PC-9 (cell line): Measurements from ENCODE around the gene TNIK. TPM values are rescaled to one million over a fixed set of nuclear protein-coding genes. Genes with fewer than 3 reads are reported as not detected.
"Not testable (repeated sequence)": the region's sequence is repeated elsewhere in the genome, so short reads cannot be mapped to it uniquely, and the experiment has no call there.

Source experiments
- BruUV-seq: library from RNA; stranded (reverse); fragments of 400-500 nt; replicated peaks from 2 replicates; lab custom pipeline; 2021; lab: Mats Ljungman, UMichigan
- CTCF ChIA-PET: fragments of 300-600 bp; sonication (Branson Sonifier 250); formaldehyde crosslinking; loops from one replicate; lab custom pipeline; 2022; ENCODE audit warnings: antibody characterized with exemption; lab: Charles Lee
- POLR2A ChIA-PET: fragments of 300-600 bp; sonication (Branson Sonifier 250); formaldehyde crosslinking; loops from one replicate; lab custom pipeline; 2022; ENCODE audit warnings: antibody characterized with exemption; ENCODE audit not compliant: unreplicated experiment; lab: Charles Lee
- DNase-seq, 2 experiments: peaks; one replicate each; pipeline versions ENCODE4 v3.0.0 to v3.0.0-alpha.2; 2015 to 2022; ENCODE audit warnings: mixed read lengths in 1 of 2
- H2AFZ ChIP-seq: fragments of 200-600 bp; sonication (generic); 2 replicates; pipeline ENCODE4 v1.8.1; 2017; ENCODE audit warnings: antibody characterized with exemption
- H3F3A ChIP-seq: fragments of 200-600 bp; sonication (generic); 2 replicates; pipeline ENCODE4 v1.8.1; 2017; ENCODE audit warnings: antibody characterized with exemption, mild to moderate bottlenecking, low read depth; ENCODE audit not compliant: insufficient read depth
- H3K27ac ChIP-seq: fragments of 200-600 bp; sonication (generic); 2 replicates; pipeline ENCODE4 v1.6.1; 2016; ENCODE audit warnings: mixed run types
- H3K27me3 ChIP-seq: fragments of 200-600 bp; sonication (generic); 2 replicates; pipeline ENCODE4 v1.6.1; 2016; ENCODE audit warnings: low read depth, mixed run types; ENCODE audit not compliant: insufficient read depth
- H3K36me3 ChIP-seq: fragments of 200-600 bp; sonication (generic); 2 replicates; pipeline ENCODE4 v1.6.1; 2016; ENCODE audit warnings: low read depth, mixed run types
- H3K4me1 ChIP-seq: fragments of 200-600 bp; sonication (generic); replicated peaks from 2 replicates; pipeline ENCODE4 v1.6.1; 2016; ENCODE audit warnings: mixed run types; ENCODE audit not compliant: insufficient read depth
- H3K4me2 ChIP-seq: fragments of 200-600 bp; sonication (generic); 2 replicates; pipeline ENCODE4 v1.6.1; 2017; ENCODE audit warnings: mixed run types
- H3K4me3 ChIP-seq: fragments of 200-600 bp; sonication (generic); 2 replicates; pipeline ENCODE4 v1.6.1; 2016; ENCODE audit warnings: mixed run types
- H3K79me2 ChIP-seq: fragments of 200-600 bp; sonication (generic); 2 replicates; pipeline ENCODE4 v1.6.1; 2017; ENCODE audit warnings: low read depth, mixed run types
- H3K9me2 ChIP-seq: fragments of 200-600 bp; sonication (generic); 2 replicates; pipeline ENCODE4 v1.8.1; 2017; ENCODE audit warnings: mild to moderate bottlenecking; ENCODE audit not compliant: insufficient read depth
- H3K9me3 ChIP-seq: fragments of 200-600 bp; sonication (generic); 2 replicates; pipeline ENCODE4 v1.8.1; 2016; ENCODE audit warnings: low read depth; ENCODE audit not compliant: insufficient read depth
- H4K20me1 ChIP-seq: fragments of 200-600 bp; sonication (generic); 2 replicates; pipeline ENCODE4 v1.8.1; 2017; ENCODE audit not compliant: insufficient read depth
- CTCF ChIP-seq: fragments of 200-600 bp; sonication (generic); conservative IDR thresholded peaks from 2 replicates; pipeline ENCODE4 v1.6.1; 2017; ENCODE audit warnings: mixed run types, antibody characterized with exemption, mild to moderate bottlenecking, moderate library complexity
- EZH2 ChIP-seq: fragments of 200-600 bp; sonication (generic); IDR thresholded peaks from 2 replicates; pipeline ENCODE4 v1.8.0; 2017; ENCODE audit warnings: antibody characterized with exemption, low read depth
- intact Hi-C: fragments of 100-400 bp; cut with micrococcal nuclease; formaldehyde crosslinking; loops from one replicate; pipeline ENCODE4 v1.10.0; 2022; ENCODE audit not compliant: unreplicated experiment
- total RNA-seq: library from RNA; stranded (reverse); gene quantifications from 2 replicates; pipeline ENCODE4 v1.2.3, GENCODE V29; 2021

Gene TNIK
- total RNA-seq, 1 experiment from 2014 or later = 30.7 TPM

- Histone ChIP-seq H3K27ac (no peak overlapping the region), H3K4me3 (no peak overlapping the region), H3K9me3 (no peaks in the 10 kb centered on the region), H3K36me3 (peaks cover 9% of the 10 kb centered on the region; the same call in 1 of the 2 replicates), H3K9me2 (no peaks in the 10 kb centered on the region), H3K4me2 (no peak overlapping the region), H3K4me1 (peaks cover 34% of the 10 kb centered on the region), H3K79me2 (peaks cover 77% of the 10 kb centered on the region), H3K27me3 (no peaks in the 10 kb centered on the region), H4K20me1 (no peaks in the 10 kb centered on the region), H2AFZ (no peak overlapping the region), H3F3A (peaks cover 6% of the 10 kb centered on the region; the same call in 1 of the 2 replicates)
- no TSS peak for BruUV-seq
- POLR2A ChIA-PET = interaction anchor here (0.6 kb wide), 1 partner anchor 297 kb away, joined by 3 read pairs; no protein-coding TSS in a partner anchor
- TF ChIP-seq EZH2 = no peak
- no peak for TF ChIP-seq CTCF
- DNase-seq = no peak
- intact Hi-C loops = no loop called here
- CTCF ChIA-PET = no interaction called here
Measured at GRCh38 chr3:171452328-171452727, 7.9 kb downstream of the TNIK start.

DNA sequence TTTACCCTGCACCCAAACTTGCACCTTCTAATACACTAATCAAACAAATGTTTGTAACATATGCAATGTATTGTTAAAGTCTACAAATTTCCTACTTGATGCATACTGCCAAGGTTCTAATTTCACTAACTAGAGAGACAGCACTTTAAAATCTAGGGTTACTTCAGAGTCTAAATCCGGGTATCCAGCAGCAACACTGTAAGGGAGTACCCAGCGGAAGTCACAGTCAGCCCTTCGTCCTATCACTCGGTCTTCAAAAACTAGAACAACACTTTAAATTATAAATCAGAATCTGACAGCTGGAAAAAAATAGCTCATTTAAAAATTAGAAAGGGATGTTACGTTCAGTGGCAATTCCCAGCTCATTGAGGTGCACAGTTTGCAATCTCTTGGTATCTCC is 8.3 kb downstream of the TNIK start:
- peaks cover 77% of the 10 kb centered on the region for H3K79me2 ChIP-seq
- DNase-seq = no peak
- H3K36me3 ChIP-seq = peaks cover 9% of the 10 kb centered on the region; the same call in 1 of the 2 replicates
- intact Hi-C loops = no loop called here
- no peak overlapping the region for H3K4me2 ChIP-seq
- H3K4me1 ChIP-seq = peaks cover 34% of the 10 kb centered on the region
- TF ChIP-seq CTCF = no peak
- TF ChIP-seq EZH2 = no peak
- no peaks in the 10 kb centered on the region for H4K20me1 ChIP-seq
- ChIA-PET POLR2A (interaction anchor here (0.6 kb wide), 1 partner anchor 297 kb away, joined by 3 read pairs; no protein-coding TSS in a partner anchor), CTCF (interaction anchor here (0.6 kb wide), 1 partner anchor 1284 kb away, joined by 5 read pairs; no protein-coding TSS in a partner anchor)
- no peaks in the 10 kb centered on the region for H3K27me3 ChIP-seq
- no peak overlapping the region for H3K27ac ChIP-seq
- no peaks in the 10 kb centered on the region for H3K9me2 ChIP-seq
- no TSS peak for BruUV-seq
- peaks cover 7% of the 10 kb centered on the region; the same call in 1 of the 2 replicates for H3F3A ChIP-seq
- H2AFZ ChIP-seq = no peak overlapping the region
- H3K4me3 ChIP-seq = no peak overlapping the region
- no peaks in the 10 kb centered on the region for H3K9me3 ChIP-seq

DNA sequence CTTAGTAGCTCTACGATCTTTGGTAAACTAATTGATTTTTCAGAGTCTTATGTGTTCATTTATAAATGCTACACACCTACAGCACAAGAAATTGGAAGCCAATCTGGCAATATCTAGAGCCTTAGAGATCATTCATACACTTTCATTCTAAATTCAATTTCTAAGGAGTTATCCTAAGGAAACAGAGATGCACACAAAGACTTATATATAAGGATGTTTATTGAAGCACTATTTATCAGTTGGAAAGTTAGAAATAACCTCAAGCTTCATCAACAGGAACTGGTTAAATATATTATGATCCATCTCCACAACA is 12.7 kb downstream of the TNIK start:
- H3K4me1 ChIP-seq = peaks cover 27% of the 10 kb centered on the region
- CTCF ChIA-PET, POLR2A ChIA-PET, H3K27me3 ChIP-seq, intact Hi-C loops, BruUV-seq, H4K20me1 ChIP-seq, DNase-seq, H3K9me2 ChIP-seq, H3K36me3 ChIP-seq, H3K9me3 ChIP-seq, H2AFZ ChIP-seq: not testable (repeated sequence)
- peaks cover 77% of the 10 kb centered on the region for H3K79me2 ChIP-seq
- peaks cover 14% of the 10 kb centered on the region for H3F3A ChIP-seq
- peak overlapping the region; percentile 25 for H3K27ac ChIP-seq
- H3K4me3 ChIP-seq = peak overlapping the region; percentile 5; the same call in 1 of the 2 replicates
- peak overlapping the region; percentile 49 for H3K4me2 ChIP-seq
